HepG2 (cell line): ENCODE measurements around the gene ATG7. TPM values are rescaled to one million over a fixed set of nuclear protein-coding genes. Genes with fewer than 3 reads are reported as not detected.

Experiments used
- JUN ChIP-seq: sonication (generic); formaldehyde crosslinking; IDR thresholded peaks from 2 replicates; pipeline ENCODE4 v1.4.0; 2020; ENCODE audit warnings: mild to moderate bottlenecking, missing genetic modification reagents
- ZNF331 ChIP-seq: sonication (generic); formaldehyde crosslinking; IDR thresholded peaks from 2 replicates; pipeline ENCODE4 v1.4.0; 2020; ENCODE audit warnings: missing genetic modification reagents
- ZNF562 ChIP-seq: sonication (generic); formaldehyde crosslinking; IDR thresholded peaks from 2 replicates; pipeline ENCODE4 v1.8.0; 2022; ENCODE audit warnings: missing genetic modification reagents, borderline replicate concordance
- polyA plus RNA-seq, 8 experiments: library from polyadenylated mRNA; depleted of rRNA in 3 of 8; stranded (reverse) in 7 of 8; unstranded in 1 of 8; fragments of >200 nt; fragmentation: Illumina TruSeq in 4 of 8; extraction: Trizol in 4 of 8; gene quantifications; 2 replicates each; pipeline versions ENCODE4 v1.2.1 to v1.2.3, GENCODE V29; 2011 to 2016; ENCODE audit warnings: low read depth in 4 of 8, missing spikeins in 1 of 8, mixed read lengths in 1 of 8; ENCODE audit not compliant: insufficient read depth in 1 of 8
- total RNA-seq, 5 experiments: library from RNA; depleted of rRNA; stranded (reverse); fragments of >200 nt; fragmentation: Illumina TruSeq; extraction: Trizol; gene quantifications; 2 replicates each; pipeline ENCODE4 v1.2.3, GENCODE V29; 2016; ENCODE audit warnings: low read depth in 1 of 5
- TF ChIP-seq, protein P1 (sequence below): sonication (generic); formaldehyde crosslinking; IDR thresholded peaks from 2 replicates; pipeline ENCODE4 v1.4.0; 2020; ENCODE audit warnings: mild to moderate bottlenecking, missing genetic modification reagents
- TF ChIP-seq, protein P2 (sequence below): sonication (generic); formaldehyde crosslinking; IDR thresholded peaks from 2 replicates; pipeline ENCODE4 v1.4.0; 2020; ENCODE audit warnings: mild to moderate bottlenecking, low read depth, missing genetic modification reagents
- TF ChIP-seq, protein P3 (sequence below): sonication (generic); formaldehyde crosslinking; IDR thresholded peaks from 2 replicates; pipeline ENCODE4 v1.9.0; 2021; ENCODE audit warnings: missing genetic modification reagents, borderline replicate concordance
- TF ChIP-seq, protein P4 (sequence below): sonication (generic); formaldehyde crosslinking; IDR thresholded peaks from 2 replicates; pipeline ENCODE4 v1.4.0; 2020; ENCODE audit warnings: mild to moderate bottlenecking, missing genetic modification reagents
- TF ChIP-seq, protein P5 (sequence below): sonication (generic); formaldehyde crosslinking; IDR thresholded peaks from 2 replicates; pipeline ENCODE4 v1.5.0; 2020; ENCODE audit warnings: mild to moderate bottlenecking, missing genetic modification reagents

The ATG7 gene
- total and polyA plus RNA-seq, 2 of the 13 experiments (the other 11 are each of a cell fraction or from before 2014, with no cell fraction given): 7.8 to 22.1 TPM

DNA sequence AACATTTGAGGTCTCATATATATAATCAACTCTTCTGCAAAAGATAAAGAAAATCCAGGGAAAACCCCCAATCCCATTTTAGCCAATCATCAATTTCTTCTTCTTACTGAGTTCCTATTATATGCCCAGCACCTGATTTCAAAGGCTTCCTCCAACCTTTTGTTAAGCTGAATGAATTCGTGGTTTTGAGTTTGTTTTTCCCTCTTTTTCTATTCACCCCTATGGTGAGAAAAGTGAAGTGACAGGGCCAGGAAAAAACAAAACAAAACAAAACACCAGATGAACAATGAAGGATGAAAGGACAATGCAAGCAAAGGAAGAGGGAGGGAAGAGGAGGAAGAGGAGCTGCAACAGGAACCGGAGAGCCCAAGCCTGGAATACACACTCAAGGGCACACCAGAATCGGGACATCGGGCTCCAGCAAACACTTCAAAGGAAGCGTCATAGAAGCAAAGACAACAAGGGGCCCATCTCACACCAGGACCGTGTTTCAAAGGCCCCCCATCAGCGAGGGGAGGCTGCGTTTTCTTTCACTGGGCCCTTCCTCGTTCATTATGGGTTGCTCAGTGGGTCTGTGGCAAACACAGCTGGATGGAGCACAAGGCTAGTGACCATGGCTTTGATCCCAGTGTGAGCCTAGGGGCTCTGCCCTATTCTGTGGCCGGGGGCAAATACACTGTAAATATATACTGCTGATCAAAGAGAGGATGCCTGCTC lies 321.3 kb downstream of the ATG7 start (continued):
- TF ChIP-seq, protein P1, sequence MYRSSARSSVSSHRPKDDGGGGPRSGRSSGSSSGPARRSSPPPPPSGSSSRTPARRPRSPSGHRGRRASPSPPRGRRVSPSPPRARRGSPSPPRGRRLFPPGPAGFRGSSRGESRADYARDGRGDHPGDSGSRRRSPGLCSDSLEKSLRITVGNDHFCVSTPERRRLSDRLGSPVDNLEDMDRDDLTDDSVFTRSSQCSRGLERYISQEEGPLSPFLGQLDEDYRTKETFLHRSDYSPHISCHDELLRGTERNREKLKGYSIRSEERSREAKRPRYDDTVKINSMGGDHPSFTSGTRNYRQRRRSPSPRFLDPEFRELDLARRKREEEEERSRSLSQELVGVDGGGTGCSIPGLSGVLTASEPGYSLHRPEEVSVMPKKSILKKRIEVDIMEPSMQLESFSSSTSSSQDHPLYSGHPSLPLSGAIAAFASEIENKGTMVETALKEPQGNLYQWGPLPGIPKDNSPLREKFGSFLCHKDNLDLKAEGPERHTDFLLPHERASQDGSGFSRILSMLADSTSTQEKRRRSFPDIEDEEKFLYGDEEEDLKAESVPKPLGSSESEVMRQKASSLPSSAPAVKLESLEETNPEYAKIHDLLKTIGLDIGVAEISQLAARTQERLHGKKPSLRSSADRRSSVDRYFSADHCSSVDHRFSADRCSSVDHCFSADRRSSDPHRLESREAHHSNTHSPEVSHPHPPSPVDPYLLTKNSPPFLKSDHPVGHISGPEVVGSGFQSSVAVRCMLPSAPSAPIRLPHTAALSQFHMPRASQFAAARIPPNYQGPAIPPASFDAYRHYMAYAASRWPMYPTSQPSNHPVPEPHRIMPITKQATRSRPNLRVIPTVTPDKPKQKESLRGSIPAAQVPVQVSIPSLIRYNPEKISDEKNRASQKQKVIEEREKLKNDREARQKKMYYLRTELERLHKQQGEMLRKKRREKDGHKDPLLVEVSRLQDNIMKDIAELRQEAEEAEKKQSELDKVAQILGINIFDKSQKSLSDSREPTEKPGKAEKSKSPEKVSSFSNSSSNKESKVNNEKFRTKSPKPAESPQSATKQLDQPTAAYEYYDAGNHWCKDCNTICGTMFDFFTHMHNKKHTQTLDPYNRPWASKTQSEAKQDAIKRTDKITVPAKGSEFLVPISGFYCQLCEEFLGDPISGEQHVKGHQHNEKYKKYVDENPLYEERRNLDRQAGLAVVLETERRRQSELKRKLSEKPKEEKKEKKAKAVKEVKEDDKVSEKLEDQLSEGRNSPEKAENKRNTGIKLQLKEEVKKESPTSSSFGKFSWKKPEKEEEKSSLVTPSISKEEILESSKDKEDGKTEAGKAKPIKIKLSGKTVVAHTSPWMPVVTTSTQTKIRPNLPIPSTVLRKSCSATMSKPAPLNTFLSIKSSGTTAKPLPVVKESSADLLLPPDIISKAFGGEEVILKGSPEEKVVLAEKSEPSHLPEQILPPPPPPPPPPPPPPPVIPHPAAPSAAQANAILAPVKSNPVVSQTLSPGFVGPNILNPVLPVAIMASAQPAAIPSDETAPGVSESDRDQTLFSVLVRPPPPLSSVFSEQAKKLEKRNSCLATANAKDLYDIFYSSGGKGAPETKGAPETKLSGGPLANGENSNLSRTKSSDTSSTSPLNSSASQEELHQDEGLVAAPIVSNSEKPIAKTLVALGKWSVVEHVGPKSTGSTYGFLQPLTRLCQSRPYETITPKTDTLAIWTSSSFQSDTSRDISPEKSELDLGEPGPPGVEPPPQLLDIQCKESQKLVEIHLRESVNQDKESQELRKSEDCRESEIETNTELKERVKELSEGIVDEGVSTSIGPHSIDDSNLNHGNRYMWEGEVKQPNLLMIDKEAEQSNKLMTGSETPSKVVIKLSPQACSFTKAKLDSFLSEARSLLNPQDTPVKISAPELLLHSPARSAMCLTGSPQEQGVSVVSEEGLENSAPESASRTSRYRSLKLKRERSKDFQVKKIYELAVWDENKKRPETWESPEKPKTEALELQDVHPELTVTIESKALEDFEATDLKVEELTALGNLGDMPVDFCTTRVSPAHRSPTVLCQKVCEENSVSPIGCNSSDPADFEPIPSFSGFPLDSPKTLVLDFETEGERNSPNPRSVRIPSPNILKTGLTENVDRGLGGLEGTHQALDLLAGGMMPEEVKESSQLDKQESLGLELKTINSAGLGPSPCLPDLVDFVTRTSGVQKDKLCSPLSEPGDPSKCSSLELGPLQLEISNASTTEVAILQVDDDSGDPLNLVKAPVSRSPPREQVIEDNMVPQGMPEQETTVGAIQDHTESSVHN (CRISPR knock-in tag): no peak
- TF ChIP-seq, protein P2, sequence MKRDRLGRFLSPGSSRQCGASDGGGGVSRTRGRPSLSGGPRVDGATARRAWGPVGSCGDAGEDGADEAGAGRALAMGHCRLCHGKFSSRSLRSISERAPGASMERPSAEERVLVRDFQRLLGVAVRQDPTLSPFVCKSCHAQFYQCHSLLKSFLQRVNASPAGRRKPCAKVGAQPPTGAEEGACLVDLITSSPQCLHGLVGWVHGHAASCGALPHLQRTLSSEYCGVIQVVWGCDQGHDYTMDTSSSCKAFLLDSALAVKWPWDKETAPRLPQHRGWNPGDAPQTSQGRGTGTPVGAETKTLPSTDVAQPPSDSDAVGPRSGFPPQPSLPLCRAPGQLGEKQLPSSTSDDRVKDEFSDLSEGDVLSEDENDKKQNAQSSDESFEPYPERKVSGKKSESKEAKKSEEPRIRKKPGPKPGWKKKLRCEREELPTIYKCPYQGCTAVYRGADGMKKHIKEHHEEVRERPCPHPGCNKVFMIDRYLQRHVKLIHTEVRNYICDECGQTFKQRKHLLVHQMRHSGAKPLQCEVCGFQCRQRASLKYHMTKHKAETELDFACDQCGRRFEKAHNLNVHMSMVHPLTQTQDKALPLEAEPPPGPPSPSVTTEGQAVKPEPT (CRISPR knock-in tag): no peak
- TF ChIP-seq JUN: no peak
- no peak for TF ChIP-seq ZNF562
- TF ChIP-seq, protein P3, sequence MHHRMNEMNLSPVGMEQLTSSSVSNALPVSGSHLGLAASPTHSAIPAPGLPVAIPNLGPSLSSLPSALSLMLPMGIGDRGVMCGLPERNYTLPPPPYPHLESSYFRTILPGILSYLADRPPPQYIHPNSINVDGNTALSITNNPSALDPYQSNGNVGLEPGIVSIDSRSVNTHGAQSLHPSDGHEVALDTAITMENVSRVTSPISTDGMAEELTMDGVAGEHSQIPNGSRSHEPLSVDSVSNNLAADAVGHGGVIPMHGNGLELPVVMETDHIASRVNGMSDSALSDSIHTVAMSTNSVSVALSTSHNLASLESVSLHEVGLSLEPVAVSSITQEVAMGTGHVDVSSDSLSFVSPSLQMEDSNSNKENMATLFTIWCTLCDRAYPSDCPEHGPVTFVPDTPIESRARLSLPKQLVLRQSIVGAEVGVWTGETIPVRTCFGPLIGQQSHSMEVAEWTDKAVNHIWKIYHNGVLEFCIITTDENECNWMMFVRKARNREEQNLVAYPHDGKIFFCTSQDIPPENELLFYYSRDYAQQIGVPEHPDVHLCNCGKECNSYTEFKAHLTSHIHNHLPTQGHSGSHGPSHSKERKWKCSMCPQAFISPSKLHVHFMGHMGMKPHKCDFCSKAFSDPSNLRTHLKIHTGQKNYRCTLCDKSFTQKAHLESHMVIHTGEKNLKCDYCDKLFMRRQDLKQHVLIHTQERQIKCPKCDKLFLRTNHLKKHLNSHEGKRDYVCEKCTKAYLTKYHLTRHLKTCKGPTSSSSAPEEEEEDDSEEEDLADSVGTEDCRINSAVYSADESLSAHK: no peak
- TF ChIP-seq ZNF331: 0 out of 2 replicates have a peak, but pooled peaks have one; percentile 38
- TF ChIP-seq, protein P4, sequence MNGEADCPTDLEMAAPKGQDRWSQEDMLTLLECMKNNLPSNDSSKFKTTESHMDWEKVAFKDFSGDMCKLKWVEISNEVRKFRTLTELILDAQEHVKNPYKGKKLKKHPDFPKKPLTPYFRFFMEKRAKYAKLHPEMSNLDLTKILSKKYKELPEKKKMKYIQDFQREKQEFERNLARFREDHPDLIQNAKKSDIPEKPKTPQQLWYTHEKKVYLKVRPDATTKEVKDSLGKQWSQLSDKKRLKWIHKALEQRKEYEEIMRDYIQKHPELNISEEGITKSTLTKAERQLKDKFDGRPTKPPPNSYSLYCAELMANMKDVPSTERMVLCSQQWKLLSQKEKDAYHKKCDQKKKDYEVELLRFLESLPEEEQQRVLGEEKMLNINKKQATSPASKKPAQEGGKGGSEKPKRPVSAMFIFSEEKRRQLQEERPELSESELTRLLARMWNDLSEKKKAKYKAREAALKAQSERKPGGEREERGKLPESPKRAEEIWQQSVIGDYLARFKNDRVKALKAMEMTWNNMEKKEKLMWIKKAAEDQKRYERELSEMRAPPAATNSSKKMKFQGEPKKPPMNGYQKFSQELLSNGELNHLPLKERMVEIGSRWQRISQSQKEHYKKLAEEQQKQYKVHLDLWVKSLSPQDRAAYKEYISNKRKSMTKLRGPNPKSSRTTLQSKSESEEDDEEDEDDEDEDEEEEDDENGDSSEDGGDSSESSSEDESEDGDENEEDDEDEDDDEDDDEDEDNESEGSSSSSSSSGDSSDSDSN: peak; percentile 29; the same call in 1 of the 2 replicates
- TF ChIP-seq, protein P5, sequence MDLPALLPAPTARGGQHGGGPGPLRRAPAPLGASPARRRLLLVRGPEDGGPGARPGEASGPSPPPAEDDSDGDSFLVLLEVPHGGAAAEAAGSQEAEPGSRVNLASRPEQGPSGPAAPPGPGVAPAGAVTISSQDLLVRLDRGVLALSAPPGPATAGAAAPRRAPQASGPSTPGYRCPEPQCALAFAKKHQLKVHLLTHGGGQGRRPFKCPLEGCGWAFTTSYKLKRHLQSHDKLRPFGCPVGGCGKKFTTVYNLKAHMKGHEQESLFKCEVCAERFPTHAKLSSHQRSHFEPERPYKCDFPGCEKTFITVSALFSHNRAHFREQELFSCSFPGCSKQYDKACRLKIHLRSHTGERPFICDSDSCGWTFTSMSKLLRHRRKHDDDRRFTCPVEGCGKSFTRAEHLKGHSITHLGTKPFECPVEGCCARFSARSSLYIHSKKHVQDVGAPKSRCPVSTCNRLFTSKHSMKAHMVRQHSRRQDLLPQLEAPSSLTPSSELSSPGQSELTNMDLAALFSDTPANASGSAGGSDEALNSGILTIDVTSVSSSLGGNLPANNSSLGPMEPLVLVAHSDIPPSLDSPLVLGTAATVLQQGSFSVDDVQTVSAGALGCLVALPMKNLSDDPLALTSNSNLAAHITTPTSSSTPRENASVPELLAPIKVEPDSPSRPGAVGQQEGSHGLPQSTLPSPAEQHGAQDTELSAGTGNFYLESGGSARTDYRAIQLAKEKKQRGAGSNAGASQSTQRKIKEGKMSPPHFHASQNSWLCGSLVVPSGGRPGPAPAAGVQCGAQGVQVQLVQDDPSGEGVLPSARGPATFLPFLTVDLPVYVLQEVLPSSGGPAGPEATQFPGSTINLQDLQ (CRISPR knock-in tag): no peak
